ENCODE results near the gene PASD1.
"Not testable (repeated sequence)": the region's sequence is repeated elsewhere in the genome, so short reads cannot be mapped to it uniquely, and the experiment has no call there.

The PASD1 gene

DNA sequence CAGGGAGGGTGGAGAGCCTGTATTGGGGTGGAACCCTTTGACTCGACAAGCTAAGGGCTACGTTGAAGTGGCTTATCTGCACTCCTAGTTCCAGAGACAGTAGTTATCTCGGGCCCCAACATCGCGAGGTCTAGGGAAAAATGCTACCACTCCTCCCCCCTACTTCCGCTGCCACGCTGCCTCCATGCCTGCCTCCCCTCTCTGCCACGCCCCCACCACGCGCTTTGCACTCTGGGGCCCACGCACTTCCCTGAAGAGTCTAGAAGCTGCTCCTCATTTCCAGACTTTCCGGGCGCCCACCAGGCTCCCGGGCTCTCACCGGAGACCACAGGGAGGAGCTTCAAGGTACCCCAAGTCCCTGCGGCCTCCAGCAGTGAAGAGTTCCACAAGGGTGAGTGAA, at the start of gene PASD1:
Gene PASD1 (plus strand): TSS at position 227 of the 400 bp plus-strand sequence. CDS start 37,879 bp downstream, outside the sequence.
- DNase-seq: no peak

GRCh38 chrX:151515237-151515636, 48.2 kb upstream of the PASD1 start:
- no peak for DNase-seq

GRCh38 chrX:151516538-151517187, 46.8 kb upstream of the PASD1 start:
- DNase-seq: no peak

DNA sequence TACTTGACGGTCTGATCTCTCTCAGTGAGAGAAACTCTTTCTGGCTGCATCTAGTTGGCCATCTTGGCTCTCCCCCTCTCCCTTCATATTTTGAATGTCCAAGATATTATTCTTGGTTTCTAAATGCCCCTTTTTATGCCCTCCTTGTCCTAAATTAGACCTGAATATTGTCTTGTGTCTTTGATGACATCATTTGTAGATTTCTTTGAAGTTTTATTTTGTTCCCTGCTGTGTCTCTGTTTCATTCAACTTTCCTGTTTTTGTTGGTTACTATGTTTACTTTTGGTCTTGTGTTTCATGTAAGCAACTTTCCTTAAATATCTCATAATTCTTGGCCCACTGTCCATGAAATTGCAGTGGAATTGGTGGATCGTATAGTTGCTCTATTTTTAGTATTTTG, 46.1 kb upstream of the PASD1 start:
- DNase-seq: no peak

GRCh38 chrX:151523351-151523750, 40.1 kb upstream of the PASD1 start:
- DNase-seq: no peak

- DNase-seq: no peak
Observed at GRCh38 chrX:151536571-151536970, 26.9 kb upstream of the PASD1 start.

DNA sequence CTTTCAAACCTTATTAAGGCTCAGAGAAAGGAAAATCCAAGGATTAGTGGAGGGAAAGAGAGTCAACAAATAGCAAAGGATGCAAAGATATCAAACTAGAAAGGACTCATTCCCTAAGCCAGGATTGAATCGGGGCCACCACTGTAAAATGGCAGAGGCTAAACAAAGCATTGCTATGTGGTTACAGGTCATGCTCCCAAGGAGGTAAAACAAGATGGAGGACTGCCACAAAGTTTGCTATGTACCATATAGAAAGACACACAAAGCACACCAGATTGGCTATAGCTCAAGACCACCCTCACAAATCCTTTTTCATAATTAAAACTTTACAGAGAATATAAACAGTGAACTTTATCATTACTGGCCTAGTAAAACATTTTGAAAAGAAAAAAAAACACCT, 25.9 kb upstream of the PASD1 start:
- no peak for DNase-seq

DNA sequence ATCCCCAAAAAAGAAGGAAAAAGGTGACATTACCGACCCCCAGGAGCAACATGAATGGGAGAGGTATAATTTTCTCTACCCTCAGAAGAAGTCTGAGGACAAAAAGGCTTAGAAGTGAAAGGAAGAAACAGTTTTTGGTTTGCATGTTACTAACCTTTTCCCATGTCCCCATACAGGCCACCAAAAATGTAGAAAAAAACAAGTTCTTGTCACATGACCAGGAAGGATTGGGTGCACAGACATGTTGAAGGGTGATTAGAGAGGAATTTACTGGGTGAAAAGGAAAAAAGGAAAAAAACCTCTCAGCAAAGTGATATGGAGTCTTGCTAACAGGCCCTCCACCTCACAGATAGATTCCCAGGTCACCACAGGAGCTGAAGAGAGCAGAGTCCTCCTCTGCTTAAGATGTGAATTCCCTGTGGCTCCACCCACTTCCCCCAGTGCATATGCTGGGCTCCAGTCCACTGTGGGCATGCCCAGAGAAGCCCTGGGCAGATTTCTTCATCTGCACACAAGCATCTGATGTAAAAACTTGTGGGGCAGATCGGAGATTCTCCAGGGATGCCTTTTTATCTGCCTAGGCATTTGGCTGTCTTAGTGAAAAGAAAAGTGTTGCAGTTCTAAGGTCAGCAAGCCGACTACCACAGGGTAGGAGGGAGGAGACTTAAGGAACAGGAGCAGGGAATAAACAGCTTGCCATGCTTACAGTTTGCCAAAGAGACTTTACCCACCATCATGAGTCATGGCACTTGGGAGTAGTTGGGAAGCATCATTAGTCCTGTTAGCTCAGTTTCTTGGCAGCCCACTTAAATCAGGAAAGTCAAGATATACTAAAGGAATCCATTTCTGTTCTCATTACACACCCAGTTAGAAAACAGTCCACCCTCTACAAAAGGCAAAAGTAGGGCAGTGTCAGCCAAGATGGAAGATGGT, 25.0 kb upstream of the PASD1 start:
- DNase-seq: no peak

DNA sequence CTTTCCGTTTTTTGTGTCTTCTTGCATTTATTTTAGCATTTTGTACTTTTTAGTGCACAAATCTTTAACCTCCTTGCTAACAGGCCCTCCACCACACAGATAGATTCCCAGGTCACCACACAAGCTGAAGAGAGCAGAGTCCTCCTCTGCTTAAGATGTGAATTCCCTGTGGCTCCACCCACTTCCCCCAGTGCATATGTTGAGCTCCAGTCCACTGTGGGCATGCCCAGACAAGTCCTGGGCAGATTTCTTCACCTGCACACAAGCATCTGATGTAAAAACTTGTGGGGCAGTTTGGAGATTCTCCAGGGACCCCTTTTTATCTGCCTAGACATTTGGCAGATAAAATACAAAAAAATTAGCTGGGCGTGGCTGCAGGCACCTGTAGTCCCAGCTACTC, 19.8 kb upstream of the PASD1 start:
- no peak for DNase-seq

DNA sequence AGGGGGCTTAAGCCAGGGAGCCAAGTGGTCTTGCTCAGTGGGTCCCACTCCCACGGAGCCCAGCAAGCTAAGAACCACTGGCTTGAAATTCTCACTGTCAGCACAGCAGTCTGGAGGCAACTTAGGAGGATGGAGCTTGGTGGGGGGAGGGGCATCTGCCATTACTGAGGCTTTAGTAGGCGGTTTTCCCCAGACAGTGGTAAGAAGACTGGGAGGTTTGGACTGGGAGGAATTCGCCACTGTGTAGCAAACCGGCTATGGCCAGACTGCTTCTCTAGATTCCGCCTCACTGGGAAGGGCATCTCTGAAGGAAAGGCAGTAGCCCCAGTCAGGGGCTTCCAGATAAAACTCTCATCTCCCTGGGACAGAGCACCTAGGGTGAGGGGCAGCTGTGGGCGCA, 17.2 kb upstream of the PASD1 start:
- DNase-seq: not testable (repeated sequence)

DNA sequence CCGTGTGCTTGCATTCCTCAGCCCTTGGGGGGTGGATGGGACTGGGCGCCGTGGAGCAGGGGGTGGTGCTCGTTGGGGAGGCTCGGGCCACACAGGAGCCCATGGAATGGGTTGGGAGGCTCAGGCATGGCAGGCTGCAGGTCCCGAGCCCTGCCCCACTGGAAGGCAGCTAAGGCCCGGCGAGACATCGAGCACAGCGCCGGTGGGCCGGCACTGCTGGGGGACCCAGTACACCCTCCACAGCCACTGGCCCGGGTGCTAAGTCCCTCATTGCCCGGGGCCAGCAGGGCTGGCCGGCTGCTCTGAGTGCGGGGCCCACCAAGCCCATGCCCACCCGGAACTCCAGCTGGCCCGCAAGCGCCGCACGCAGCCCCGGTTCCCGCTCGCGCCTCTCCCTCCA, 12.3 kb upstream of the PASD1 start:
- not testable (repeated sequence) for DNase-seq

DNA sequence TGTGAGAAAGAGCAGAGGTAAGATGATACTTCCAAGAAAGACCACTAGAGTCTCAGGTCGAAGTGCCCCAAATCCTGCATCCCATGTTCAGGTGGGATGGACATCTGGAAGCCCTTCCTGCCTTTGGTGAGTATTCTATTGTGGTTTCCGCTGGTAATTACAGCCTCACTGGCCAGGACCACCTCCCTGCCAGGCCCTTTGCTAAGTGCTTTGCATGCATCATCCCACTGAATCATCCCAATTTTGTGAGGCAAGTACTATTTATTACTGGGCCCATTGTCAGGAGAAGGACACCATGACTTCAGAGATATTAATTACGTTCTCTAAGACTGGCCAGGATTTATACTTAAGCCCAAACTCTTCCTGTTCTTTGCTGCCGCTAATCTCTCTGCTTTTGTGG, 10.7 kb upstream of the PASD1 start:
- DNase-seq: no peak

DNA sequence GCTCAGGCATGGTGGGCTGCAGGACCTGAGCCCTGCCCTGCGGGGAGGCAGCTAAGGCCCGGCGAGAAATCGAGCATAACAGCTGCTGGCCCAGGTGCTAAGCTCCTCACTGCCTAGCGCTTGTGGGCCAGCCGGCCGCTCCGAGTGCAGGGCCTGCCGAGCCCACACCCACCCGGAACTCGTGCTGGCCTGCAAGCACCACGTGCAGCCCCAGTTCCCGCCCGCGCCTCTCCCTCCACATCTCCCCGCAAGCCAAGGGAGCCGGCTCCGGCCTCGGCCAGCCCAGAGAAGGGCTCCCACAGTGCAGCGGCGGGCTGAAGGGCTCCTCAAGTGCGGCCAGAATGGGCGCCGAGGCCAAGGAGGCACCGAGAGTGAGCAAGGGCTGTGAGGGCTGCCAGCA, 8.2 kb upstream of the PASD1 start:
- not testable (repeated sequence) for DNase-seq

GRCh38 chrX:151562485-151562884, 990 bp upstream of the PASD1 start:
- not testable (repeated sequence) for DNase-seq

DNA sequence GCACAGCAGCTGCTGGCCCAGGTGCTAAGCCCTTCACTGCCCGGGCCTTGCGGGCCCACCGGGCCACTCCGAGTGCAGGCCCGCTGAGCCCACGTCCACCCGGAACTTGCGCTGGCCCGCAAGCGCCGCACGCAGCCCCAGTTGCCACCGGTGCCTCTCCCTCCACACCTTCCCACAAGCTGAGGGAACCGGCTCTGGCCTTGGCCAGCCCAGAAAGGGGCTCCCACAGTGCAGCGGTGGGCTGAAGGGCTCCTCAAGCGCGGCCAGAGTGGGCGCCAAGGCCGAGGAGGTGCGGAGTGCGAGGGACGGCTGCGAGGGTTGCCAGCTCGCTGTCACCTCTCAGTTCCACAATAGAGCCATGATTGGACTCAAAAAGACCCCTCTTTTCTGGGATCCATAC, 472 bp upstream of the PASD1 start:
- not testable (repeated sequence) for DNase-seq

- no peak for DNase-seq
Observed at GRCh38 chrX:151564035-151564434, 560 bp downstream of the PASD1 start.

DNA sequence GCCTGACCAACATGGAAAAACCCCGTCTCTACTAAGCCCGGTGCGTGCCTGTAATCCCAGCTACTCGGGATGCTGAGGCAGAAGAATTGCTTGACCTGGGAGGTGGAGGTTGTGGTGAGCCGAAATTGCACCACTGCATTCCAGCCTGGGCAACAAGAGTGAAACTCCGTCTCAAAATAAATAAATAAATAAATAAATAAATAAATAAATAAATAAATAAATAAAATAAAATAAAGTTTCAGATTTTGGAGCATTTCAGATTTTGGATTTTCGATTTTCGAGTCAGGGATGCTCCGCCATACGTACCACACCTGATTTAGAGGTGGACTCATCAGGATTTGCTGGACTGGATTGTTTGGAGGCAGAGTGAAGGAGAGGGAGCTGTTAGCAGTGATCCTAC, 3.4 kb downstream of the PASD1 start:
- not testable (repeated sequence) for DNase-seq

DNA sequence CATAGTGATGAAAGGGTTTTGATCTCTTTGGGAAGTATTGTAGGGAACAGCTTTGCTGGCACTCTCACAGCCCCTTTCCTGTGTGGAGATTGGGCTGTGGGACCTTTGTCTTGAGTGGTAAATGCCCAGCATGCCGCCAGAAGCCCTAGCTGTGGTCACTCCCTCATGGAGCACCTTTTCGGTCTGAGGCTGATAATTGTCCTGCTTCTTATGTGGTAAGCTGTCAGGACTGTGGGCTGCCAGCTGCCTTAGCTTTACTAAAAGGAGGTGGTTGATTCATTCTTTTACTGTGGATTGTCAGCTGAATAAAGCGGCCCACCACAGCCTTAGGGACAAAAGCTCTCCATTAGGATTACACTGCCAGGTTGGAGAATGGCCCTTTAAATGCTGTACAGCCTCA, 7.1 kb downstream of the PASD1 start:
- no peak for DNase-seq

GRCh38 chrX:151593384-151593783, 29.9 kb downstream of the PASD1 start:
- not testable (repeated sequence) for DNase-seq

- DNase-seq: no peak
Observed at GRCh38 chrX:151596282-151596681, 32.8 kb downstream of the PASD1 start.

DNA sequence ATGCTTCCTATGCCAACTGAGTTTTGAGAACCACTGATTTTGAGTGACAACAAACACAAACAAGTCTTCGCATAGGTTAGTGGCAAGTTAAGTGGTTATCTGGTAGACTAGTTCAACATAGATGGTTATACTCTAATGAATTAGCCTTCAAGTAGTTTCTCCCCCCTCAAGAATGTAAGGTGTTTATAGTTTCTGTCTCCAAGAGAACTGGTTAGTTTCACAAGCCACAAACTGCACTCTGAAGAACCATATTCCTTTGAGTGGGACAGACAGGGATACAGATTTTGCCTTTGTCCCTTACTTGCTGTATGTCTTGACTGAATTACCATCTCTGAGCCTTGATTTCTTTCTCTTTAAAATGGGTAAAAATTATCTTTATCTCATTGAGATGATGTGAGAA, 41.5 kb downstream of the PASD1 start:
- no peak for DNase-seq

DNA sequence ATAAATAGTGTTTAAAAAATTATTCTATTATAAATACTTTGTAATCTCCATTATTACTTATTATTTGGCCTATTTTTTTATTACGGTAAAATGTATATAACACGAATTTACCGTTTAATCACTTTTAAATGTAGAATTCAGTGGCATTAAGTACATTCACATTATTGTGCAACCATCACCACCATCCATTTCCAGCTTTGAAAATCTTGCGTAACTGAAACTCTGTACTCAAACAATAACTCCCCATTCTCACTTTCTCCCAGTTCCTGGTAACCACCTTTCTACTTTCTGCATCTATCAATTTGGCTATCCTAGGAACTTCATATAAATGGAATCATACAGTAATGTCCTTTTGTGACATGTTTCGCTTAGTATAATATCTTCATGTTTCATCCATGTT, 45.7 kb downstream of the PASD1 start:
- DNase-seq: no peak

GRCh38 chrX:151621422-151621821, 57.9 kb downstream of the PASD1 start:
- DNase-seq: no peak

GRCh38 chrX:151624677-151625076, 61.2 kb downstream of the PASD1 start:
- no peak for DNase-seq
